PC-3 (cell line): ENCODE data around the gene PPM1L. TPM values are rescaled to one million over a fixed set of nuclear protein-coding genes. Genes with fewer than 3 reads are reported as not detected.

Experiments used
- ATAC-seq: fragments of 200-7000 bp; cut with Tn5 transposase; 2 replicates; pipeline ENCODE4 v1.9.1; 2020; ENCODE audit warnings: mild to moderate bottlenecking, moderate library complexity
- BruUV-seq: library from RNA; stranded (reverse); fragments of 400-500 nt; replicated peaks from 2 replicates; lab custom pipeline; 2021; lab: Mats Ljungman, UMichigan
- CTCF ChIA-PET: fragments of 300-600 bp; sonication (Branson Sonifier 250); formaldehyde crosslinking; loops from one replicate; lab custom pipeline; 2022; ENCODE audit warnings: antibody characterized with exemption; lab: Charles Lee
- POLR2A ChIA-PET: fragments of 300-600 bp; sonication (Branson Sonifier 250); formaldehyde crosslinking; loops from one replicate; lab custom pipeline; 2022; ENCODE audit warnings: antibody characterized with exemption; ENCODE audit not compliant: unreplicated experiment; lab: Charles Lee
- DNase-seq: peaks from one replicate; pipeline ENCODE4 v3.0.0-alpha.2; 2015
- H2AFZ ChIP-seq: fragments of 300-600 bp; sonication (generic); 2 replicates; pipeline ENCODE4 v1.6.0; 2016; ENCODE audit warnings: antibody characterized with exemption, low read length
- H3F3A ChIP-seq: fragments of 300-600 bp; sonication (generic); one replicate; pipeline ENCODE4 v1.6.0; 2017; ENCODE audit warnings: antibody characterized with exemption, low read length, control low read depth, mild to moderate bottlenecking; ENCODE audit not compliant: unreplicated experiment
- H3K27ac ChIP-seq: fragments of 300-600 bp; sonication (generic); 2 replicates; pipeline ENCODE4 v1.5.1; 2016; ENCODE audit warnings: mild to moderate bottlenecking, low read length
- H3K27me3 ChIP-seq: fragments of 300-600 bp; sonication (generic); 2 replicates; pipeline ENCODE4 v1.6.1; 2016; ENCODE audit warnings: low read length, mixed read lengths
- H3K36me3 ChIP-seq: fragments of 300-600 bp; sonication (generic); 2 replicates; pipeline ENCODE4 v1.6.1; 2016; ENCODE audit warnings: low read depth, mixed run types, low read length, mixed read lengths
- H3K4me1 ChIP-seq: fragments of 300-600 bp; sonication (generic); 2 replicates; pipeline ENCODE4 v1.5.1; 2016; ENCODE audit warnings: low read length; ENCODE audit not compliant: insufficient read depth
- H3K4me2 ChIP-seq: fragments of 300-600 bp; sonication (generic); 2 replicates; pipeline ENCODE4 v1.6.0; 2016; ENCODE audit warnings: low read length
- H3K4me3 ChIP-seq: fragments of 300-600 bp; sonication (generic); 2 replicates; pipeline ENCODE4 v1.5.1; 2016; ENCODE audit warnings: mild to moderate bottlenecking, low read length, mixed read lengths
- H3K79me2 ChIP-seq: fragments of 300-600 bp; sonication (generic); 2 replicates; pipeline ENCODE4 v1.6.1; 2017; ENCODE audit warnings: low read length, mixed read lengths
- H3K9ac ChIP-seq: fragments of 300-600 bp; sonication (generic); 2 replicates; pipeline ENCODE4 v1.6.0; 2016; ENCODE audit warnings: mild to moderate bottlenecking, low read length
- H3K9me2 ChIP-seq: fragments of 300-600 bp; sonication (generic); replicated peaks from 2 replicates; pipeline ENCODE4 v1.6.1; 2016; ENCODE audit warnings: mixed run types, low read length, mixed read lengths
- H3K9me3 ChIP-seq: fragments of 300-600 bp; sonication (generic); 2 replicates; pipeline ENCODE4 v1.6.1; 2016; ENCODE audit warnings: low read length, mixed read lengths
- H4K20me1 ChIP-seq: fragments of 300-600 bp; sonication (generic); 2 replicates; pipeline ENCODE4 v1.6.1; 2016; ENCODE audit warnings: low read length, mixed read lengths
- EZH2 ChIP-seq: fragments of 300-600 bp; sonication (generic); IDR thresholded peaks from one replicate; pipeline ENCODE4 v1.6.1; 2017; ENCODE audit warnings: antibody characterized with exemption, mild to moderate bottlenecking, low read length; ENCODE audit not compliant: unreplicated experiment
- EZH2phosphoT487 ChIP-seq: fragments of 300-600 bp; sonication (generic); IDR thresholded peaks from 2 replicates; pipeline ENCODE4 v1.6.1; 2018; ENCODE audit warnings: mild to moderate bottlenecking, antibody characterized with exemption, low read length, borderline replicate concordance
- intact Hi-C: fragments of 100-400 bp; cut with micrococcal nuclease; formaldehyde crosslinking; loops from 2 replicates; pipeline ENCODE4 v1.9.0; 2023
- total RNA-seq: library from RNA; depleted of rRNA; stranded (reverse); fragments of >200 nt; gene quantifications from 2 replicates; pipeline ENCODE4 v1.2.3, GENCODE V29; 2014
- TF ChIP-seq, protein P1 (sequence below): fragments of 300-600 bp; sonication (generic); conservative IDR thresholded peaks from 2 replicates; pipeline ENCODE4 v1.5.1; 2017; ENCODE audit warnings: antibody characterized with exemption, low read depth, mild to moderate bottlenecking, low read length

Gene PPM1L
- total RNA-seq, 1 experiment from 2014 or later = 7.0 TPM

- no peak overlapping the region for H3K9ac ChIP-seq
- ChIA-PET CTCF (no interaction called here), POLR2A (no interaction called here)
- H3K27me3 ChIP-seq = no peaks in the 10 kb centered on the region
- no peak for ATAC-seq
- H4K20me1 ChIP-seq = no peaks in the 10 kb centered on the region
- H3K27ac ChIP-seq = no peak overlapping the region
- H3K79me2 ChIP-seq = no peaks in the 10 kb centered on the region
- no peaks in the 10 kb centered on the region for H3F3A ChIP-seq
- no peak overlapping the region for H2AFZ ChIP-seq
- BruUV-seq = no TSS peak
- no peak for DNase-seq
- TF ChIP-seq, protein P1, sequence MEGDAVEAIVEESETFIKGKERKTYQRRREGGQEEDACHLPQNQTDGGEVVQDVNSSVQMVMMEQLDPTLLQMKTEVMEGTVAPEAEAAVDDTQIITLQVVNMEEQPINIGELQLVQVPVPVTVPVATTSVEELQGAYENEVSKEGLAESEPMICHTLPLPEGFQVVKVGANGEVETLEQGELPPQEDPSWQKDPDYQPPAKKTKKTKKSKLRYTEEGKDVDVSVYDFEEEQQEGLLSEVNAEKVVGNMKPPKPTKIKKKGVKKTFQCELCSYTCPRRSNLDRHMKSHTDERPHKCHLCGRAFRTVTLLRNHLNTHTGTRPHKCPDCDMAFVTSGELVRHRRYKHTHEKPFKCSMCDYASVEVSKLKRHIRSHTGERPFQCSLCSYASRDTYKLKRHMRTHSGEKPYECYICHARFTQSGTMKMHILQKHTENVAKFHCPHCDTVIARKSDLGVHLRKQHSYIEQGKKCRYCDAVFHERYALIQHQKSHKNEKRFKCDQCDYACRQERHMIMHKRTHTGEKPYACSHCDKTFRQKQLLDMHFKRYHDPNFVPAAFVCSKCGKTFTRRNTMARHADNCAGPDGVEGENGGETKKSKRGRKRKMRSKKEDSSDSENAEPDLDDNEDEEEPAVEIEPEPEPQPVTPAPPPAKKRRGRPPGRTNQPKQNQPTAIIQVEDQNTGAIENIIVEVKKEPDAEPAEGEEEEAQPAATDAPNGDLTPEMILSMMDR = no peak
- TF ChIP-seq EZH2 (no peak), EZH2phosphoT487 (no peak)
- intact Hi-C loops = no loop called here
- no peaks in the 10 kb centered on the region for H3K9me3 ChIP-seq
- no peaks in the 10 kb centered on the region for H3K9me2 ChIP-seq
- no peak overlapping the region for H3K4me2 ChIP-seq
- H3K4me3 ChIP-seq = no peak overlapping the region
- H3K36me3 ChIP-seq = no peaks in the 10 kb centered on the region
- H3K4me1 ChIP-seq = peaks cover under 1% of the 10 kb centered on the region; the same call in 1 of the 2 replicates
These were observed 7.2 kb upstream of the PPM1L start for GRCh38 chr3:160748787-160749186.

DNA sequence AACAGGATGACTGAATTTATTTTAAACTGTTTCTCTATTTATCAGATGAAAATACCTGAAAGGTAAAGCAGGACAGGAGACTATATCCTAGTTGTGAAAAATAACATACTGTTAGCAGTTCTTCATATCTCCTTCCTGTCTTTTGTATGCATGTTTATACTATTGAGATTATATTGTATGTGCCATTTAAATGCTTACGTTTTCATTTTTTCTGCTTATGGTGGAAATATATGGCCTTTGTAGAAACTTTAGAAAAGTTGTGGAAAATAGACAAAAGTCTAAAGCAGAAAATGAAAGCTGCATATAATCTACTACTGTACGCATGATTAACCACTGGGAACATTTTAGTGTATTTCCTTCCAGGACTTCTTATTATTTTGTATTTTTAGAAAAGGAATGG is 2.1 kb upstream of the PPM1L start:
- no peak overlapping the region; the same call in 1 of the 2 replicates for H3K9ac ChIP-seq

More for the DNA sequence above, 2.1 kb upstream of the PPM1L start:
- peak overlapping the region; percentile 88 for H3K4me3 ChIP-seq
- ChIA-PET CTCF (no interaction called here), POLR2A (no interaction called here)
- H3K36me3 ChIP-seq = no peaks in the 10 kb centered on the region
- DNase-seq (no peak), ATAC-seq (no peak)
- H3K4me1 ChIP-seq = peaks cover 5% of the 10 kb centered on the region; the same call in 1 of the 2 replicates
- H3K4me2 ChIP-seq = peak overlapping the region; percentile 100
- no peaks in the 10 kb centered on the region for H3F3A ChIP-seq
- H2AFZ ChIP-seq = peak overlapping the region; percentile 98
- H3K79me2 ChIP-seq = no peaks in the 10 kb centered on the region
- no peak overlapping the region for H3K27ac ChIP-seq
- intact Hi-C loops = loop anchor here (2.0 kb wide), 2 partner anchors 31 to 177 kb away; no protein-coding TSS in a partner anchor
- H4K20me1 ChIP-seq = no peaks in the 10 kb centered on the region
- H3K9me2 ChIP-seq = no peaks in the 10 kb centered on the region
- TF ChIP-seq, protein P1 = no peak
- TF ChIP-seq EZH2 = no peak
- no peak for TF ChIP-seq EZH2phosphoT487
- H3K27me3 ChIP-seq = no peaks in the 10 kb centered on the region
- BruUV-seq = no TSS peak
- no peaks in the 10 kb centered on the region for H3K9me3 ChIP-seq
